Sigmoid colon (tissue), 7 donors: ENCODE data around the gene ZSCAN21. TPM values are rescaled to one million over a fixed set of nuclear protein-coding genes. Genes with fewer than 3 reads are reported as not detected.

Experiments
- DNase-seq: peaks from one replicate; pipeline ENCODE4 v3.0.0-alpha.2; 2019
- H3K27ac ChIP-seq, 4 donors: fragments of 200-600 bp; sonication (generic); one replicate each; pipeline ENCODE4 v1.5.1; 2016 to 2019; ENCODE audit warnings: mild to moderate bottlenecking in 1 of 4
- H3K27me3 ChIP-seq, 3 donors: fragments of 200-600 bp; sonication (generic); one replicate each; pipeline ENCODE4 v1.5.1; 2019; ENCODE audit warnings: mild to moderate bottlenecking in 1 of 3
- H3K36me3 ChIP-seq, 4 donors: fragments of 200-600 bp; sonication (generic); one replicate each; pipeline ENCODE4 v1.5.1; 2016 to 2019
- H3K4me1 ChIP-seq, 4 donors: fragments of 200-600 bp; sonication (generic); one replicate each; pipeline ENCODE4 v1.5.1; 2017 to 2019
- H3K4me3 ChIP-seq, 4 donors: fragments of 200-600 bp; sonication (generic); one replicate each; pipeline ENCODE4 v1.5.1; 2017 to 2019; ENCODE audit warnings: mild to moderate bottlenecking in 2 of 4, moderate library complexity in 1 of 4
- H3K9me3 ChIP-seq, 4 donors: fragments of 200-600 bp in 3 of 4; sonication (generic) in 3 of 4; one replicate each; pipeline versions ENCODE4 v1.5.1 to v1.6.1; 2013 to 2019
- CTCF ChIP-seq, 4 experiments: fragments of 450-650 bp in 3 of 4; fragments of 200-600 bp in 1 of 4; IDR thresholded peaks; one replicate each; pipeline ENCODE4 v1.5.1; 2016 to 2019; ENCODE audit warnings: antibody characterized with exemption in 4 of 4, mild to moderate bottlenecking in 3 of 4, moderate library complexity in 2 of 4
- EP300 ChIP-seq, 4 donors: sonication (generic); formaldehyde crosslinking; IDR thresholded peaks; one replicate each; pipeline ENCODE4 v1.6.1; 2017; ENCODE audit warnings: antibody characterized with exemption in 4 of 4
- POLR2A ChIP-seq, 2 donors: fragments of 450-650 bp; IDR thresholded peaks; one replicate each; pipeline ENCODE4 v1.6.1; 2016; ENCODE audit warnings: antibody characterized with exemption in 2 of 2, mild to moderate bottlenecking in 2 of 2, moderate library complexity in 2 of 2
- POLR2AphosphoS5 ChIP-seq, 4 donors: sonication (generic); formaldehyde crosslinking; IDR thresholded peaks; one replicate each; pipeline ENCODE4 v1.6.1; 2017; ENCODE audit warnings: antibody characterized with exemption in 4 of 4
- WGBS, 2 donors: extraction: QIAGEN DNeasy Blood & Tissue Kit; methylation state at CpG; one replicate each; pipeline ENCODE4 v1.1.7; 2013; 5-methylcytosine and 5-hydroxymethylcytosine counted together
- intact Hi-C: fragments of 100-400 bp; cut with DNase I; formaldehyde crosslinking; loops from one replicate; pipeline ENCODE4 v1.15.1; 2023
- polyA plus RNA-seq, 3 donors: library from polyadenylated mRNA; stranded (reverse); fragments of 200-250 nt; gene quantifications; one replicate each; pipeline ENCODE4 v1.2.3, GENCODE V29; 2013
- small RNA-seq, 3 donors: library from RNA; depleted of rRNA; stranded (forward); fragments of <200 nt; gene quantifications; one replicate each; pipeline ENCODE3, GENCODE V24; 2016
- total RNA-seq, 4 donors: library from RNA; depleted of rRNA; stranded (reverse); fragments of >200 nt; gene quantifications; one replicate each; pipeline ENCODE4 v1.1.0, GENCODE V29; 2016
- donor health status: healthy with polysubstance abuse.
- donor health status: Bipolar disorder and iron deficiency.
- donor health status: healthy.

Gene ZSCAN21
- total and polyA plus RNA-seq, 7 donors: 4.2 to 21.8 (median 14.7) TPM

DNA sequence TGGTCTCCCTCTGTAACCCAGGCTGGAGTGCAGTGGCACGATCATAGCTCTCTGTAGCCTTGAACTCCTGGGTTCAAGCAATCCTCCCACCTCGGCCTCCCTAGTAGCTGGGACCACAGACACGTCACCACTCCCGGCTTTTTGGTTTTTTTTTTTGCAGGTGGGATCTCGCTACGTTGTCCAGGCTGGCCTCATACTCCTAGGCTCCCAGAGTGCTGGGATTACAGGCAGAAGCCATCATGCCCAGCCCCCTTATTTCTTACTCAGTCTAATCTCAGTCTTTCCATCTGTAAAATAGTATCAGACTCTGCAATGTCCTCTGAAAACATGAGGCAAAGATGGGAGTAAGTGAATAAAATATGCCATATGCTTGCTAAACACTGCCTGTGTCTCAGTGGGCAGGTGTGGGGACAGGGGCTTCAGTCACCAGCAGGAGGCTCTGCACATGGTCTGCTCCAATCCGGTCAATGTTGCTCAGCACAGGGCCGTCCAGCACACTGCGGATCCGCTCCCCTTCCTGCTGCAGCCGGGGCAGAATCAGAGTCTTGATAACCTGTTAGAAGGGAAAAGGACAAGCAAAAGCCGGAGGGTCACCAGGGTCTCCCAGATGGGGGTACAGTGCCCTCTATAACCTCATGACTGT lies 60.1 kb downstream of the ZSCAN21 start:
- no peak for TF ChIP-seq POLR2AphosphoS5 (IDR thresholded peaks at IDR 0.05)
- TF ChIP-seq EP300 (IDR thresholded peaks at IDR 0.05): no peak
- TF ChIP-seq CTCF (IDR thresholded peaks at IDR 0.05): no peak
- no peak for TF ChIP-seq POLR2A (IDR thresholded peaks at IDR 0.05)
- H3K36me3 ChIP-seq: peaks cover 29 to 93% (median 61%) of the 10 kb centered on the region in 4 donors
- no peaks in the 10 kb centered on the region for H3K9me3 ChIP-seq
- no peak overlapping the region for H3K4me3 ChIP-seq
- DNase-seq: no peak
- WGBS, 2 donors: 85 to 92% methylated on average over 12 of the region's 12 CpGs
- intact Hi-C loops: no loop called here
- no peaks in the 10 kb centered on the region for H3K27me3 ChIP-seq
- H3K4me1 ChIP-seq: no peaks in the 10 kb centered on the region
- H3K27ac ChIP-seq: no peak overlapping the region

- WGBS, 2 donors: 92 to 97% methylated on average over 7 of the region's 7 CpGs
Measured at GRCh38 chr7:100111156-100111555, 61.6 kb downstream of the ZSCAN21 start.

DNA sequence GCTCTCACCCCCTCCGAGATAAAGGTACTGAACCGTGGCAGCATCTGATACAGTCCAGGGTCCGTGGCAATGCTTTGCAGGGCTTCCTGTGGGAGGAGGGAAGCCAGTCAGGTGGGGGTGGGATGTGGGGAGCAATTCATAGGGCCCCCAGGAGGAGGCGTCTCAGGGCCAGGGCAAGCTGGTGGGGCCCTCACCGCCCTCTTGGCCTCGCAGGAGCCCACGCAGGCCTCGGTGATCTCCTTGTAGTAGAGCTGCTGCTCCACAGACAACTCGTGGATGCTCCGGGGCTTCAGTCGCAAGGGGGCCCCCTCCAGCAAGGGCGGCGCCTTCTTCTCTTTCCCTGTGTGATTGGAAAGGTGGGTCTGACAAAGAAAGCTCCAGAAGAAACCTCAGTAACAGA lies 62.3 kb downstream of the ZSCAN21 start:
- WGBS, 2 donors: 88 to 91% methylated on average over 13 of the region's 13 CpGs
- H3K4me1 ChIP-seq: no peaks in the 10 kb centered on the region

More at GRCh38 chr7:100111156-100111555, 61.6 kb downstream of the ZSCAN21 start:
- no peak for DNase-seq
- H3K27me3 ChIP-seq: no peaks in the 10 kb centered on the region
- H3K4me1 ChIP-seq: no peaks in the 10 kb centered on the region
- peaks cover 29 to 77% (median 52%) of the 10 kb centered on the region in 4 donors for H3K36me3 ChIP-seq
- no peak for TF ChIP-seq EP300 (IDR thresholded peaks at IDR 0.05)
- no peak for TF ChIP-seq CTCF (IDR thresholded peaks at IDR 0.05)
- no peak for TF ChIP-seq POLR2A (IDR thresholded peaks at IDR 0.05)
- no peak for TF ChIP-seq POLR2AphosphoS5 (IDR thresholded peaks at IDR 0.05)
- no peaks in the 10 kb centered on the region for H3K9me3 ChIP-seq
- intact Hi-C loops: no loop called here
- H3K4me3 ChIP-seq: no peak overlapping the region
- no peak overlapping the region for H3K27ac ChIP-seq

More for the DNA sequence above, 62.3 kb downstream of the ZSCAN21 start:
- Histone ChIP-seq H3K4me3 (no peak overlapping the region), H3K9me3 (no peaks in the 10 kb centered on the region), H3K36me3 (peaks cover 27 to 70% (median 45%) of the 10 kb centered on the region in 4 donors), H3K27ac (no peak overlapping the region), H3K27me3 (no peaks in the 10 kb centered on the region)
- intact Hi-C loops: no loop called here
- no peak for DNase-seq
- TF ChIP-seq CTCF (IDR thresholded peaks at IDR 0.05) (no peak), POLR2AphosphoS5 (IDR thresholded peaks at IDR 0.05) (no peak), POLR2A (IDR thresholded peaks at IDR 0.05) (no peak), EP300 (IDR thresholded peaks at IDR 0.05) (no peak)

Small RNA genes lying within 50 kb of the gene (small RNA-seq; reads per million reads assigned to genes)
- gene MIR106B: 27.1 to 34.9 (median 28.0) reads per million in 3 donors
- gene MIR25: 620 to 926 (median 877) reads per million in 3 donors
- 65.5 to 132 (median 73.5) reads per million in 3 donors for gene MIR93

Other genes with a start within 250 kb of the ZSCAN21 start
- 1 to 10 TPM in 1 of 4 donors, not detected in 3; 1.4 TPM for gene CYP3A43, start 221.8 kb upstream of the ZSCAN21 start, total RNA-seq
- not detected for gene CYP3A43, start 221.8 kb upstream of the ZSCAN21 start, polyA plus RNA-seq
- gene OR2AE1, start 172.7 kb upstream of the ZSCAN21 start, total RNA-seq: not detected
- gene OR2AE1, start 172.7 kb upstream of the ZSCAN21 start, polyA plus RNA-seq: under 1 TPM in 1 of 3 donors, not detected in 2; 0.06 TPM
- gene TRIM4, start 130.2 kb upstream of the ZSCAN21 start, total RNA-seq: 10 to 100 TPM; 21.9 to 33.2 (median 29.6) TPM
- 10 to 100 TPM; 12.5 to 18.0 (median 17.4) TPM for gene TRIM4, start 130.2 kb upstream of the ZSCAN21 start, polyA plus RNA-seq
- gene GJC3, start 120.2 kb upstream of the ZSCAN21 start, total RNA-seq: under 1 TPM in 3 of 4 donors, not detected in 1; 0.33 to 0.95 (median 0.71) TPM
- under 1 TPM in 1 of 3 donors, not detected in 2; 0.31 TPM for gene GJC3, start 120.2 kb upstream of the ZSCAN21 start, polyA plus RNA-seq
- gene AZGP1, start 73.7 kb upstream of the ZSCAN21 start, total RNA-seq: 10 to 100 TPM in 1 of 4 donors, 1 to 10 TPM in 2, under 1 TPM in 1; 0.66 to 17.1 (median 4.1) TPM
- gene AZGP1, start 73.7 kb upstream of the ZSCAN21 start, polyA plus RNA-seq: 10 to 100 TPM in 1 of 3 donors, 1 to 10 TPM in 2; 4.6 to 10.2 (median 7.9) TPM
- gene ZKSCAN1, start 34.2 kb upstream of the ZSCAN21 start, total RNA-seq: 10 to 100 TPM; 27.8 to 32.7 (median 31.6) TPM
- 10 to 100 TPM in 2 of 3 donors, 1 to 10 TPM in 1; 8.4 to 22.4 (median 11.3) TPM for gene ZKSCAN1, start 34.2 kb upstream of the ZSCAN21 start, polyA plus RNA-seq
- gene ZNF3, start 31.9 kb downstream of the ZSCAN21 start, total RNA-seq: 10 to 100 TPM; 17.9 to 28.0 (median 22.6) TPM
- 10 to 100 TPM; 17.1 to 19.2 (median 18.8) TPM for gene ZNF3, start 31.9 kb downstream of the ZSCAN21 start, polyA plus RNA-seq
- gene COPS6, start 39.2 kb downstream of the ZSCAN21 start, total RNA-seq: 10 to 100 TPM; 58.4 to 87.4 (median 68.4) TPM
- gene COPS6, start 39.2 kb downstream of the ZSCAN21 start, polyA plus RNA-seq: 10 to 100 TPM; 80.2 to 91.3 (median 87.1) TPM
- 10 to 100 TPM; 30.7 to 43.6 (median 37.4) TPM for gene MCM7, start 51.6 kb downstream of the ZSCAN21 start, total RNA-seq
- gene MCM7, start 51.6 kb downstream of the ZSCAN21 start, polyA plus RNA-seq: 10 to 100 TPM; 29.6 to 99.3 (median 32.4) TPM
- gene AP4M1, start 51.9 kb downstream of the ZSCAN21 start, total RNA-seq: 10 to 100 TPM; 18.1 to 26.6 (median 20.8) TPM
- gene AP4M1, start 51.9 kb downstream of the ZSCAN21 start, polyA plus RNA-seq: 10 to 100 TPM; 14.6 to 17.3 (median 16.2) TPM
- gene TAF6, start 69.6 kb downstream of the ZSCAN21 start, total RNA-seq: 10 to 100 TPM; 56.6 to 87.8 (median 65.2) TPM
- 10 to 100 TPM; 18.0 to 37.8 (median 18.7) TPM for gene TAF6, start 69.6 kb downstream of the ZSCAN21 start, polyA plus RNA-seq
- gene CNPY4, start 69.9 kb downstream of the ZSCAN21 start, total RNA-seq: 10 to 100 TPM; 13.9 to 26.6 (median 15.5) TPM
- 10 to 100 TPM in 1 of 3 donors, 1 to 10 TPM in 2; 4.4 to 14.2 (median 5.4) TPM for gene CNPY4, start 69.9 kb downstream of the ZSCAN21 start, polyA plus RNA-seq
- gene MBLAC1, start 77.2 kb downstream of the ZSCAN21 start, total RNA-seq: 1 to 10 TPM; 2.5 to 5.8 (median 4.3) TPM
- 1 to 10 TPM; 1.6 to 4.2 (median 2.6) TPM for gene MBLAC1, start 77.2 kb downstream of the ZSCAN21 start, polyA plus RNA-seq
- gene LAMTOR4, start 99.1 kb downstream of the ZSCAN21 start, total RNA-seq: 100 to 1,000 TPM; 222 to 309 (median 264) TPM
- gene LAMTOR4, start 99.1 kb downstream of the ZSCAN21 start, polyA plus RNA-seq: 100 to 1,000 TPM; 409 to 626 (median 469) TPM
- 10 to 100 TPM in 1 of 4 donors, 1 to 10 TPM in 3; 3.9 to 11.6 (median 6.3) TPM for gene TRAPPC14, start 108.9 kb downstream of the ZSCAN21 start, total RNA-seq
- 10 to 100 TPM; 14.4 to 39.3 (median 15.3) TPM for gene TRAPPC14, start 108.9 kb downstream of the ZSCAN21 start, polyA plus RNA-seq
- 1 to 10 TPM; 1.2 to 6.4 (median 3.1) TPM for gene GAL3ST4, start 118.8 kb downstream of the ZSCAN21 start, total RNA-seq
- gene GAL3ST4, start 118.8 kb downstream of the ZSCAN21 start, polyA plus RNA-seq: 1 to 10 TPM; 1.2 to 6.2 (median 3.9) TPM
- gene GPC2, start 127.6 kb downstream of the ZSCAN21 start, total RNA-seq: 1 to 10 TPM in 1 of 4 donors, under 1 TPM in 3; 0.41 to 1.7 (median 0.60) TPM
- gene GPC2, start 127.6 kb downstream of the ZSCAN21 start, polyA plus RNA-seq: 1 to 10 TPM in 1 of 3 donors, not detected in 2; 5.3 TPM
- gene STAG3, start 128.1 kb downstream of the ZSCAN21 start, total RNA-seq: under 1 TPM in 2 of 4 donors, not detected in 2; 0.14 to 0.36 TPM
- 10 to 100 TPM in 1 of 3 donors, 1 to 10 TPM in 1, under 1 TPM in 1; 0.92 to 32.6 (median 3.6) TPM for gene STAG3, start 128.1 kb downstream of the ZSCAN21 start, polyA plus RNA-seq
- gene PVRIG, start 170.2 kb downstream of the ZSCAN21 start, total RNA-seq: under 1 TPM in 3 of 4 donors, not detected in 1; 0.16 to 0.95 (median 0.36) TPM
- gene PVRIG, start 170.2 kb downstream of the ZSCAN21 start, polyA plus RNA-seq: 10 to 100 TPM in 1 of 3 donors, under 1 TPM in 1, not detected in 1; 0.60 to 12.0 TPM